SJCRH30 (cell line): ENCODE data around the gene VCAN. TPM values are rescaled to one million over a fixed set of nuclear protein-coding genes. Genes with fewer than 3 reads are reported as not detected.

Source experiments
- DNase-seq, 2 experiments: peaks; one replicate each; pipeline ENCODE4 v3.0.0-alpha.2; 2015 to 2020
- H3K27ac ChIP-seq: fragments of 250-450 bp; sonication (Bioruptor Pico); 2 replicates; pipeline ENCODE4 v1.5.1; 2020; ENCODE audit warnings: mild to moderate bottlenecking, moderate library complexity
- H3K27me3 ChIP-seq: fragments of 250-450 bp; sonication (Bioruptor Pico); 2 replicates; pipeline ENCODE4 v1.5.1; 2020; ENCODE audit warnings: mild to moderate bottlenecking, moderate library complexity
- H3K36me3 ChIP-seq: fragments of 250-450 bp; sonication (Bioruptor Pico); 2 replicates; pipeline ENCODE4 v1.5.1; 2020; ENCODE audit warnings: mild to moderate bottlenecking, moderate library complexity
- H3K4me1 ChIP-seq: fragments of 250-450 bp; sonication (Bioruptor Pico); 2 replicates; pipeline ENCODE4 v1.5.1; 2020; ENCODE audit warnings: mild to moderate bottlenecking, moderate library complexity
- H3K4me3 ChIP-seq: fragments of 250-450 bp; sonication (Bioruptor Pico); 2 replicates; pipeline ENCODE4 v1.5.1; 2020; ENCODE audit warnings: mild to moderate bottlenecking, moderate library complexity
- H3K9me3 ChIP-seq: fragments of 250-450 bp; sonication (Bioruptor Pico); replicated peaks from 2 replicates; pipeline ENCODE4 v1.5.1; 2020; ENCODE audit warnings: mild to moderate bottlenecking, moderate library complexity
- total RNA-seq: library from RNA; depleted of rRNA; stranded (reverse); fragments of >200 nt; shearing (Covaris generic); gene quantifications from 2 replicates; pipeline ENCODE4 v1.2.3, GENCODE V29; 2014

The VCAN gene
- total RNA-seq, 1 experiment from 2014 or later = 157 TPM

- H3K4me3 ChIP-seq = no peak overlapping the region
- DNase-seq = no peak
- no peaks in the 10 kb centered on the region for H3K27me3 ChIP-seq
- H3K9me3 ChIP-seq = no peaks in the 10 kb centered on the region; the same call in 1 of the 2 replicates
- no peaks in the 10 kb centered on the region; the same call in 1 of the 2 replicates for H3K4me1 ChIP-seq
- peaks cover 46% of the 10 kb centered on the region for H3K36me3 ChIP-seq
- no peak overlapping the region for H3K27ac ChIP-seq
Measured at GRCh38 chr5:83567741-83568140, 96.2 kb downstream of the VCAN start.

- H3K36me3 ChIP-seq = peaks cover 48% of the 10 kb centered on the region
Measured at GRCh38 chr5:83568186-83568585, 96.6 kb downstream of the VCAN start.

DNA sequence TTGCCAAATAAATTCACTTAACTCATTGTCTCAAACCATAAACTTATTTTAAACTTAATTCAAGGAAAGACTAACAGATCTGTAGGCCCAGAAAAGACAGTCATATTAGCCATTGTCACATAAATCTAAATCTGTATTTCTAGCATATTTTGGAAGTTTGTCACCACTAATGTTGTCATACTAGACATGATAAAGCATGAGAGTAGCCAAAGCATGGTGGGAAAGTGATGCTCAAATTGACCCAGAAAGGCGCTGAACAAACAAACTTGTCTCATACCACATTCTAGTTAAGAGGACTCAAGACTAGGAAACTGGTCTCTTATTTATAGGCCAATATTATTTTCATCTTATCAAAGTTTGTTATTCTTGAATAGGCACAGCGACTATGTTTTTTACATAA is 99.4 kb downstream of the VCAN start:
- Histone ChIP-seq H3K9me3 (no peaks in the 10 kb centered on the region; the same call in 1 of the 2 replicates), H3K36me3 (peaks cover 64% of the 10 kb centered on the region), H3K27me3 (no peaks in the 10 kb centered on the region), H3K4me3 (no peak overlapping the region), H3K4me1 (no peaks in the 10 kb centered on the region; the same call in 1 of the 2 replicates), H3K27ac (no peak overlapping the region)
- no peak for DNase-seq

More at GRCh38 chr5:83568186-83568585, 96.6 kb downstream of the VCAN start:
- Histone ChIP-seq H3K4me3 (no peak overlapping the region), H3K27ac (no peak overlapping the region), H3K27me3 (no peaks in the 10 kb centered on the region), H3K9me3 (no peaks in the 10 kb centered on the region; the same call in 1 of the 2 replicates), H3K4me1 (no peaks in the 10 kb centered on the region; the same call in 1 of the 2 replicates)
- DNase-seq = peak; percentile 17 to 60

DNA sequence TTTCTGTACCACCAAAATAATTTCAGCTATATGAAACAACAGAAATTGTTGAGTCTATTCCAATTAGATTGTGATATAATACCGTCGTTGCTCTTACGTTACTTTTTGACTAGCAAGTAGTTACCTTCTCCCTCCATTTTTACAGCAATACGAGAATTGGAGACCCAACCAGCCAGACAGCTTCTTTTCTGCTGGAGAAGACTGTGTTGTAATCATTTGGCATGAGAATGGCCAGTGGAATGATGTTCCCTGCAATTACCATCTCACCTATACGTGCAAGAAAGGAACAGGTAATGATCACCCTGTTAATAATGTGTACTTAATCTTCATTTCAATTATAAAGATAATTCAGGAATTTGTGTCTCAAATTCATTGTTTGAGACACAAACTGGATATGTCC is 100.7 kb downstream of the VCAN start:
- Histone ChIP-seq H3K36me3 (peaks cover 65% of the 10 kb centered on the region), H3K9me3 (no peaks in the 10 kb centered on the region; the same call in 1 of the 2 replicates)

DNA sequence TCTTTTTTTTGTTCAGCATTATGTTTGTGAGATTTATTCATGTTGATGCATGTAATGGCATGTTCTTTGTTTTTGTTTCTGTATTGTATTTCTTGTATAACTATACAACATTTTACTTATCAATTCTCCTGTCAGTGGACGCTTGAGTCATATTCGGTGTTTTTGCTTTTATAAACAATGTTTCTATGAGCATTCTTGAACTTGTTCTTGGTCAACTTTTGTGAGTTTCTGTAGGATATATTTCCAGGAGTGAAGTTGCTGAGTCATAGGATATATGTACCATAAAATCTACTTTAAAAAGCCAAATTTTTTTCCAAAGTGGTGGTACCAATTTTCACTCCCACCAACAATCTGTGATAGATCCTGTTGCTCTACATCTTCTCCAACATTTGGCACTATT is 104.8 kb downstream of the VCAN start:
- H3K9me3 ChIP-seq = no peaks in the 10 kb centered on the region; the same call in none of the 2 replicates
- H3K4me1 ChIP-seq = no peaks in the 10 kb centered on the region
- no peak for DNase-seq
- no peak overlapping the region for H3K4me3 ChIP-seq
- no peak overlapping the region for H3K27ac ChIP-seq
- H3K27me3 ChIP-seq = no peaks in the 10 kb centered on the region
- H3K36me3 ChIP-seq = peaks cover 88% of the 10 kb centered on the region

More for the DNA sequence above, 100.7 kb downstream of the VCAN start:
- H3K27ac ChIP-seq = no peak overlapping the region
- no peak for DNase-seq
- H3K27me3 ChIP-seq = no peaks in the 10 kb centered on the region
- no peak overlapping the region for H3K4me3 ChIP-seq
- no peaks in the 10 kb centered on the region; the same call in 1 of the 2 replicates for H3K4me1 ChIP-seq

DNA sequence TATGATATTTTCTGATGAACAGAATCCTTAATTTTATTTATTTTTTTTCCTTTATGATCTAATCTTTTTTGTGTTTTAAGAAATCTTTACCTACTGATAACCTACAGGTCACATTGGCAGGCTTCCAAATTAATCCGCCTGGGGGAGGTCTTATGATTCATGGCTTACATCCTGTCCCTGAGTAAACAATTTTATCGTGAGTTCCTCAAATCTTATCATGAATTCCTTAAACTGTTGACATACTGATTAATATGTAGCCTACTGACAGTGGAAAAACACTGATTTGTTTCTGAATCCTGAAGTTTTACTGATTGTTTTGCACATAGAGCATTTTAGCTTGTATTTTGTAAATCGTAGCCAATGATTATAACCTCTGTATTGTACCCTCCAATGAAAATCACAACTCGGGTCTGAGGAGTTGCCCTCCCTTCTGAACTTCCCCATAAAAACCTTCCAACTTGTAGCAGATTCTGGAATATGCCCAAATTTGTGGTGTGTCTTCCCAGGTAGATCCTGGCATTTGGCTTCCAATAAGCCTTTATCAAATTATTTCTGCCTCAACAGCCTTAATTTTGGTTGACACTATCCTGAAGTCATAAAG is 105.6 kb downstream of the VCAN start:
- no peak overlapping the region for H3K27ac ChIP-seq
- DNase-seq = no peak

DNA sequence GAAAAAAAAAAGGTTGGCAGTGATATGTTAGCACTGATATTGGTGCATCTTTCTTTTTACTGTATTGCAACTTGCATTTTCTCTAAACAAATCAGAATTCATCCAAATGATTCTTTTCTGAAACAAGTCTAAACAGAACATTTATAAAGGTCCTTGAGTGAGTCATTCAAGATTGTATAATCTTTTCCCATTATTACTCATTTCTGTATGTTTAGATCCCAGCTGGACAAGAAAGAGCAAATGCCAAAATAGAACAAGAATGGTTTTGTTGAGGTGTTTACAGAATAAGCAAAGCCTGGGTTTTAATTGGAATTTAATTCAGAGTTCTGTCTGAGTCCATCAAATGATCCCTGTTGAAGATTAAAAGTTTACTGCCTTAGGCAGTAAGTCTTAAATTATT is 112.3 kb downstream of the VCAN start:
- Histone ChIP-seq H3K9me3 (no peaks in the 10 kb centered on the region), H3K27ac (no peak overlapping the region), H3K4me3 (no peak overlapping the region), H3K36me3 (peaks cover 39% of the 10 kb centered on the region), H3K4me1 (no peaks in the 10 kb centered on the region), H3K27me3 (no peaks in the 10 kb centered on the region)
- no peak for DNase-seq

More for the DNA sequence above, 105.6 kb downstream of the VCAN start:
- no peaks in the 10 kb centered on the region for H3K4me1 ChIP-seq
- no peak overlapping the region for H3K4me3 ChIP-seq
- no peaks in the 10 kb centered on the region for H3K27me3 ChIP-seq
- no peaks in the 10 kb centered on the region; the same call in none of the 2 replicates for H3K9me3 ChIP-seq
- H3K36me3 ChIP-seq = peaks cover 95% of the 10 kb centered on the region

DNA sequence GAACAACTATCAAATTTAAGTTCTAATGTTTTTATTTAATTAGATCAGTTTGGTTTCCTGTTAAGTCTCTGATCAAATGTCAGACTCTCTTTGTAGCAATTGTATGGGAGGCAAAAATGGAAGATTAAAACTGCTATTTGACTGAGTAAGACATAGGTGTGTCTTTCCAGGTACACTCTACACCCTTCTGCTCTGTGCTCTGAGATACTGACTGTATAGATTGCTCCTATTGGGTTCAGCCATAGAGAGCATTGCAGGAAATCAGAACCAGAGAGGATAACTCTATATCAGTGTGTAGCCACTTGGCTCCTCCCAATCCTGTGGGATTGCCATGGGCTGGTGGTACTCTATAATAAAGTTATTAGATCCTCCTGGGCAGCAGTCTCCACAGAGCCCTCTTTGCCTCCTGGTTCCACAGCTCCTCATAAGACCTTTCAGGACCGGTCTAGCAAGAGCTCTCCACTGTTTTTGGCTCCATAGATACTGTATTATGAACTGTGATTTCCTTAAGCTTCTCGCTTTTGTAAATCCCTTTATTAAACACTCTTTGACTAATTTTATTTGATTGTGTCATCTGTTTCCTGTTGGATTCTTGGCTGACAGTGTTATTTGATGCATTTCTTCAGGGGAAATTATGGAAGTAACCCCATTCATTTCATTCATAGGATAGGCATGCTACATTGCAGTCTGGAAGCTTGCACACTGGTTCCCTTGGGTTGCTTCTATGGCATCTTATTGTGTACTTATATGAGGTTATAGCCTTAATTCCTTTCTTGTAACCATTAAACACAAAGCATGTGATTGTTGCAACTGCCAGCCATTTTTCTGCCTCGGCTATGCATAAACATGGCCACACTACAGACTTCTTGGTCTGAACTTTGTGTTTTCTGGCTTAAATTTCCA is 115.6 kb downstream of the VCAN start:
- no peak overlapping the region for H3K4me3 ChIP-seq
- no peak overlapping the region for H3K27ac ChIP-seq
- no peak for DNase-seq
- H3K4me1 ChIP-seq = no peaks in the 10 kb centered on the region
- H3K27me3 ChIP-seq = no peaks in the 10 kb centered on the region
- no peaks in the 10 kb centered on the region for H3K9me3 ChIP-seq
- H3K36me3 ChIP-seq = peaks cover 9% of the 10 kb centered on the region

DNA sequence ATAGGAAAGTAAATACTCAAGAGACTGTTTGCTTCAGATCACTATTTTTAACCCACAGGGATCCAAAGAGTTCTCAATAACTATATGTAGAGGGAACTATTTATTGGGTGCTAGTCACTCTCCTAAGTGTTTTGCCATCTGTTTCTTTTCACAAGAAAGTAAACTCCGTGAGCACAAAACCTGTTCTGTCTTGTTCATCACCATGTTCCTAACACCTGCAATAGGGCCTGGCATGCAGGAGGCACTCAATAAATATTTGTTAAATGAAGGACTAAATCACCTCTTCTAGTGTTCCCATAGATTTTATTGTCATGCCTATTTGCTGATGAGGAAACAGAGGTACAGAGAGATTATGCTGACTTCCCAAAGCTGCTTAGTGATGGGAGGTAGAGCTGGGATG is 118.2 kb downstream of the VCAN start:
- Histone ChIP-seq H3K27ac (no peak overlapping the region), H3K4me1 (no peaks in the 10 kb centered on the region), H3K9me3 (no peaks in the 10 kb centered on the region), H3K36me3 (no peaks in the 10 kb centered on the region), H3K27me3 (no peaks in the 10 kb centered on the region), H3K4me3 (no peak overlapping the region)
- DNase-seq = no peak

DNA sequence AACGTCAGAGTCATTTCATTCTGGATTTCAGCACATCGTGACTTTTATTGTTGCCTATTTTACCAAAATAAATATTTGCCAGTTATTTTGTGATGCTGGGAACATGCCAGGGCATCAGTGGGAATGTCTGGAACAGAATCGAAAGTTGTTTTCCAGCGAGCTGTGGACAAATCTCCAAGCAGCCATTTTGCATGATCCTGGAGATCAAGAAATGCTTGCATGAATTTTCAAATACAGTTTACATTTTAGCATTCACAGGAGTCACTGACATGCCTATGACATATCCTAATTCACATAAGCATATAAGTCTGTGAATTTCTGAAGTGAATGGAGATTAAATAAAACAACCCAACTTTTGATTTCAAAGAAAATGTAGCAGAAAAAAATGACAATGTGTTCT is 119.4 kb downstream of the VCAN start:
- Histone ChIP-seq H3K4me3 (no peak overlapping the region), H3K9me3 (no peaks in the 10 kb centered on the region), H3K27ac (no peak overlapping the region), H3K4me1 (no peaks in the 10 kb centered on the region), H3K27me3 (no peaks in the 10 kb centered on the region), H3K36me3 (no peaks in the 10 kb centered on the region)
- DNase-seq = no peak

DNA sequence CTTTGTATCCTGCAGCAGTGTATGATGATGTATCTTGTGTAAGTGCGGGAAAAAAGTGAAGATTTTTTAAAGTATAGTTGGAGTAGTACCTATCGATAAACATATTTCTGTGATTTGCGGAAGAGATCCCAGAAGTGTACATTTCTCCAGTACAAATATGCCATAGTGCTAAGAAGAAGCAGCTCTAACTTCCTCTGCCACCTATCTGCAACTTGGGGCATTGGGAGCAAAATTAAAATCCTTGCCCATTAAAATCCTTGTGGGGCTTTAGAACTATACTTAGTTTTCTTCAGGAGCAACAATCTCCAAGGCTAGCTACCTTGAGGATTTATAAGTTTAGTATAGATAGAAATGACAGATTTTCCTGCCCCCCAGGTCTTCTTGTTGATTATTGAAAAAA is 123.7 kb downstream of the VCAN start:
- Histone ChIP-seq H3K27ac (no peak overlapping the region), H3K4me1 (no peaks in the 10 kb centered on the region), H3K4me3 (no peak overlapping the region), H3K27me3 (no peaks in the 10 kb centered on the region), H3K36me3 (no peaks in the 10 kb centered on the region), H3K9me3 (no peaks in the 10 kb centered on the region)
- DNase-seq = no peak

- Histone ChIP-seq H3K36me3 (no peaks in the 10 kb centered on the region), H3K4me3 (no peak overlapping the region), H3K4me1 (no peaks in the 10 kb centered on the region), H3K27ac (no peak overlapping the region), H3K27me3 (no peaks in the 10 kb centered on the region), H3K9me3 (no peaks in the 10 kb centered on the region)
- peak; percentile 50 to 69 for DNase-seq
Measured at GRCh38 chr5:83608122-83608521, 136.6 kb downstream of the VCAN start.

DNA sequence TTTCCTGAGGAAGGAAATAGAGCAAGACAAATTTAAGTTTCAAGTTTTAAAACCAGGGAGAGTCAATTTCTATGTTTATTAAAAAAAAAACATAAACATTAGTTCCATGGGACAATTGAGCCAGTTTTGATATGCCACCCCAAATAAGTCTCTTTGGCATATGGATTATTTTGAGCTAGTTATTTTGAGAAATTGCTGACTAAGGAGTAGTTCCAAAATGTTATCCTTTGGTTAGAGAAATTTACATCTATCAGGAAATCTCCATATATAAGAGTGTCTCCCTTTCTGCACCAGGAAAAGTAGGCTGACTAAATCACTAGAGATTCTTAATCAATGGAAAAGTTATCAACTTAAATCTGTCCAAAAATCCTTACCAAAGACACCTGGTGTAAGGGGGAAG is 143.3 kb downstream of the VCAN start:
- Histone ChIP-seq H3K9me3 (no peaks in the 10 kb centered on the region), H3K4me3 (no peak overlapping the region), H3K4me1 (no peaks in the 10 kb centered on the region), H3K27ac (no peak overlapping the region), H3K27me3 (no peaks in the 10 kb centered on the region), H3K36me3 (no peaks in the 10 kb centered on the region)
- DNase-seq = no peak

DNA sequence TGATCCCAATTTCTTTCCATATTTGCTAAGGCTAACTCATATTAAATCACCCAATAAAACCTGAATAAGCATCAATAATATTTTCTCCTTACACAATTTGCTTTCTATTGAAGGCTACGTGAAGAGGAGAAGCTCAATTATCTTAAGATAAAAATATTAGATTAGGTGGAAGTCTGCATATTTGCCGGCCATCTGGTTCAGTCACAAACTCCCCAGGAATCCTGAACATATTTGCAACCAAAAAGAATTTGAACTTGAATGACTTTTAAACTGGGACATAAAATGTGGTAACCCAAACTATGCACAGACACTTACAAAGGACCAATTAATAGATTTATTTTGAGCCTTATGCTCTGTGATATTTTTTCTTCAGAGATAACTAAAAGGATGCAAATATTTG is 156.8 kb downstream of the VCAN start:
- Histone ChIP-seq H3K4me3 (no peak overlapping the region), H3K27ac (no peak overlapping the region), H3K9me3 (no peaks in the 10 kb centered on the region; the same call in 1 of the 2 replicates), H3K36me3 (no peaks in the 10 kb centered on the region), H3K27me3 (no peaks in the 10 kb centered on the region), H3K4me1 (peaks cover 7% of the 10 kb centered on the region)
- no peak for DNase-seq
